BLaER1 treated with 17β-estradiol and CSF1 and Interleukin-3, amounts not matched to agents 10 nM and 100 nM (cell line): ENCODE data around the gene MREG.

Source experiments
- H3K27ac ChIP-seq, 11 experiments: shearing (Covaris generic); formaldehyde crosslinking; 2 replicates each; pipeline ENCODE4 v1.8.1; 2022
- H3K27me3 ChIP-seq, 11 experiments: shearing (Covaris generic); formaldehyde crosslinking; 2 replicates each; pipeline ENCODE4 v1.8.1; 2022
- H3K36me3 ChIP-seq, 11 experiments: shearing (Covaris generic); formaldehyde crosslinking; 2 replicates each; pipeline ENCODE4 v1.8.1; 2022
- H3K4me1 ChIP-seq, 10 experiments: shearing (Covaris generic); formaldehyde crosslinking; 2 replicates each; pipeline ENCODE4 v1.8.1; 2022
- H3K4me2 ChIP-seq, 11 experiments: shearing (Covaris generic); formaldehyde crosslinking; 2 replicates each; pipeline ENCODE4 v1.8.1; 2022
- H3K4me3 ChIP-seq, 10 experiments: shearing (Covaris generic); formaldehyde crosslinking; 2 replicates each; pipeline ENCODE4 v1.8.1; 2022
- H3K9ac ChIP-seq, 11 experiments: shearing (Covaris generic); formaldehyde crosslinking; 2 replicates each; pipeline ENCODE4 v1.8.1; 2022
- H3K9me3 ChIP-seq, 11 experiments: shearing (Covaris generic); formaldehyde crosslinking; replicated peaks in 1 of 11; 2 replicates each; pipeline ENCODE4 v1.8.1; 2022
- H4K20me1 ChIP-seq, 11 experiments: shearing (Covaris generic); formaldehyde crosslinking; 2 replicates each; pipeline ENCODE4 v1.8.1; 2022
- Cebpa-rat ChIP-seq, 11 experiments: shearing (Covaris generic); IDR thresholded peaks; 2 replicates each; pipeline ENCODE4 v1.8.1; 2022

MREG gene

DNA sequence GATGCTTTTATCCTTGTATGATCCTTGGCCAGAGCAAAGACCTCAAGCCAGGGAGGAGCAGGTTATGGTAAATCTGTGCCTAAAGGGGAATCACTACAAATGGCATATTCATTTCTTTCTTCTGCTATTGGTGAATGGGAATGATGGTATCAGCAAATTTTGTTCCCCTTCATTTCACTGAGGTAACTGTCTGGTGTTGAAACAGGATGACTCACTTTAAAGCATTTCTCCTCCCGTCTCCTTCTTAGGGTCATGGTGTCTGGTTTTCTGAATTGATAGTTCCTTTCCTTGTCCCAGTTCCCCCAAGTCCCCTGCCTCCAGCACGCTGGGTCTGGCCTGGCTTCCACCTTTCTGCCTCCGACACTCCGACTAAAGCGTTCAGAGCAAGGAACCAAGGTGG lies 109.2 kb downstream of the MREG start:
- Histone ChIP-seq H3K4me2 (peak overlapping the region in 5 of 11 experiments; percentile 63 to 74 (median 64); a peak in 10 of 22 replicates), H3K4me1 (peaks cover 0 to 81% (median 15%) of the 10 kb centered on the region in 10 experiments; a peak in 10 of 20 replicates), H3K9me3 (0 out of 22 replicates have a peak, but pooled peaks cover 0 to 5% (median 0%) of the 10 kb centered on the region in 11 experiments), H3K9ac (peak overlapping the region in 4 of 11 experiments; percentile 49 to 62 (median 60); a peak in 6 of 22 replicates), H3K27me3 (no peaks in the 10 kb centered on the region), H3K27ac (peak overlapping the region in 5 of 11 experiments; percentile 53 to 86 (median 84); a peak in 10 of 22 replicates), H3K36me3 (no peaks in the 10 kb centered on the region), H4K20me1 (no peaks in the 10 kb centered on the region), H3K4me3 (no peak overlapping the region)
- peak in 1 of 11 experiments; percentile 56; a peak in 3 of 22 replicates for TF ChIP-seq Cebpa-rat (IDR thresholded peaks at IDR 0.05)

GRCh38 chr2:215903203-215903602 lies 110.1 kb downstream of the MREG start:
- TF ChIP-seq Cebpa-rat (IDR thresholded peaks at IDR 0.05), result no peak
- Histone ChIP-seq H3K9me3 (0 out of 22 replicates have a peak, but pooled peaks cover 0 to 5% (median 0%) of the 10 kb centered on the region in 11 experiments), H3K36me3 (no peaks in the 10 kb centered on the region), H3K27ac (peak overlapping the region in 5 of 11 experiments; percentile 53 to 86 (median 84); a peak in 9 of 22 replicates), H3K4me2 (peak overlapping the region in 4 of 11 experiments; percentile 63 to 74 (median 68); a peak in 8 of 22 replicates), H3K9ac (peak overlapping the region in 3 of 11 experiments; percentile 51 to 62 (median 60); a peak in 3 of 22 replicates), H3K27me3 (no peaks in the 10 kb centered on the region), H3K4me3 (no peak overlapping the region), H4K20me1 (no peaks in the 10 kb centered on the region), H3K4me1 (peaks cover 0 to 89% (median 15%) of the 10 kb centered on the region in 10 experiments; a peak in 10 of 20 replicates)

DNA sequence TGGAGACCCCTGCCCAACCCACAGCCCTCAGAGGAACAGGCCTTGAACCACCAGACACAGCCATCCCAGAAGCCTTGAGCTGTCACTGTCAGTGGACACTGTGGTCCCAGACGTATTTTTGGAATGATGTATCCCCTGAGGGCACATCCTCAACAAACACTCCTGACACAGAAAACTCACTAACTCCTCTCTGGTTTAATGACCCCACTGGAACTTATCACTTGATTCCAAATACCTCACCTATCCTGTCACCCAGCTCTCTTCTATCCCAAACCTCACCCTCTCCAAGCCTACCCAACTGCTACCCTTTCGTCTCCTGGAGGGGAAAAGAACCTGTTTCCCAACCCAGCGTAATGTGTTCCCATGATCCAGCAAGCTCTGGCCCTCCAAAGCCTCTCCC lies 111.6 kb downstream of the MREG start:
- Histone ChIP-seq H3K4me1 (peaks cover 0 to 88% (median 15%) of the 10 kb centered on the region in 10 experiments; a peak in 10 of 20 replicates), H3K27me3 (no peaks in the 10 kb centered on the region), H3K4me2 (peak overlapping the region in 4 of 11 experiments; percentile 63 to 74 (median 68); a peak in 7 of 22 replicates), H3K36me3 (no peaks in the 10 kb centered on the region), H3K9me3 (peaks cover 0 to 3% (median 0%) of the 10 kb centered on the region in 11 experiments; a peak in 2 of 22 replicates), H3K4me3 (no peak overlapping the region), H4K20me1 (no peaks in the 10 kb centered on the region), H3K27ac (peak overlapping the region in 4 of 11 experiments; percentile 45 to 86 (median 66); a peak in 7 of 22 replicates), H3K9ac (no peak overlapping the region)
- no peak for TF ChIP-seq Cebpa-rat (IDR thresholded peaks at IDR 0.05)

DNA sequence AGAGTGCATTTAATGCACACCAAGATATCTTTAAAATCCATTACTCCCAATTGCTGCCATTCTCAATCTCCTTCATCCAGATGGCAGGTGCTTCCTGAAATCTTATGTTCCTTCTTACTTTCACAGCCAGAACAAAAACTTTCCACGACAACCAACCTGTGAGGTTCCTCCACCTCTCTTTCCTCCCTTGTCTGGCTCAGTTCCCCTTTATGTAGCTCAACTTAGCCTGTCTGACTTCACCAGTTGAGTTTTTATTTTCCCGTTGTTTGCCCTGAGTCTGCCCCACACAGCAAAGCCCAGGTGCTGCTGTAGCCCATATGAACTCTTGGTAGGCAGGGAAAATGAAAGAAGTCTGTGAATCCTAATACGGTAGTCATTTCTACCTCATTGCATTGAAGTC lies 112.5 kb downstream of the MREG start:
- Histone ChIP-seq H3K27ac (peak overlapping the region in 4 of 11 experiments; percentile 45 to 86 (median 66); a peak in 8 of 22 replicates), H3K4me3 (no peak overlapping the region), H3K9me3 (peaks cover 0 to 11% (median 0%) of the 10 kb centered on the region in 11 experiments; a peak in 5 of 22 replicates), H3K27me3 (no peaks in the 10 kb centered on the region), H3K9ac (peak overlapping the region in 2 of 11 experiments; percentile 0 to 35; a peak in 4 of 22 replicates), H4K20me1 (no peaks in the 10 kb centered on the region), H3K4me2 (peak overlapping the region in 5 of 11 experiments; percentile 16 to 74 (median 63); a peak in 9 of 22 replicates), H3K4me1 (peaks cover 0 to 79% (median 15%) of the 10 kb centered on the region in 10 experiments; a peak in 10 of 20 replicates), H3K36me3 (no peaks in the 10 kb centered on the region)
- no peak for TF ChIP-seq Cebpa-rat (IDR thresholded peaks at IDR 0.05)

GRCh38 chr2:215900203-215900611 lies 113.1 kb downstream of the MREG start:
- peak in 2 of 11 experiments; percentile 31 to 79; a peak in 4 of 22 replicates for TF ChIP-seq Cebpa-rat (IDR thresholded peaks at IDR 0.05)
- Histone ChIP-seq H3K27me3 (no peaks in the 10 kb centered on the region), H3K36me3 (no peaks in the 10 kb centered on the region), H3K9me3 (peaks cover 0 to 11% (median 0%) of the 10 kb centered on the region in 11 experiments; a peak in 5 of 22 replicates), H4K20me1 (no peaks in the 10 kb centered on the region), H3K4me2 (peak overlapping the region in 5 of 11 experiments; percentile 15 to 74 (median 63); a peak in 9 of 22 replicates), H3K9ac (peak overlapping the region in 2 of 11 experiments; percentile 0 to 35; a peak in 1 of 22 replicates), H3K4me1 (peaks cover 0 to 72% (median 15%) of the 10 kb centered on the region in 10 experiments; a peak in 10 of 20 replicates), H3K4me3 (no peak overlapping the region), H3K27ac (peak overlapping the region in 4 of 11 experiments; percentile 38 to 86 (median 66); a peak in 7 of 22 replicates)

DNA sequence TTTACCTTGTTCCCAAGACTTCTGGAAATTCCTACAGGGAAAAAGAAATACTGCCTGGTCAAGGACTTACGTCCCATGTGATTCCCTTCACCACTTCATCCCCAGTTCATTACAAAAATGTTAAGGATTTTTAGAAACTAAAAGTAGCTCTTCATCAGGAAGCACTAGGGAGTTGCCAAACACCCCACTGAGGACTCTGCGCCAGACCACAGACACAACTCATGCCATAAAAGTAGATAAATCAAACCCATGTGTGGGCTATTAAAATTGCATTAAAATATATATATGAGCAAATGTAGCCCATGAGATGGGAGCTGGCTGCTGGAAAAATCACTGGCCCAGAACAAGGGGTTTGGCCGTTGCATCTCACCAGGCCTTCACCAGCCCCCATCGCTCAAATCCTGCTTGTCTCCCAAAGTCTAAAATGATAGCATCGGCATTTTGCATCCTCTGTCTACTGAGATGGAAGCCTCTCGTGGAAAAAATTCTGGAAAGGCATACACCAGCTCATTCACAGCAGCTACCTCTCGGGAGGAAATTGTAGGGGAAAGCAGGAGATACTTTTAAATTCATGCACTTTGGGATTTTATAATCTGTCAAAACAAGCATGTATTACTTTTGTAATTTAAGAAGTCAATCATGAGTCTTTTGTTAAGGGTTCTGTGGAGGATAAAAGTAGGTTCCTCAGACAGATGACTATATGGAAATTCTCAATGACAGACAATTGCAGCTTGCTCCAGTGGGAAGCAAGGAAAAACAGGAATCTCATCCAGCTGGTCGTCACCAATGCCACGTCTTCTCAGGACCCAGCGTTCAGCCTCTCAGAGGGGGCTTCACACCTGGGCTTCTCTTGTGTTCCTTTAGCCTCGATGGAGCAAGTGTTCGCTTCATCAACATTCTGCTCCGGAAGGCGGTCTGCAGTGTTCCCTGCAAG lies 113.9 kb downstream of the MREG start:
- H3K27me3 ChIP-seq, result no peaks in the 10 kb centered on the region
- H3K27ac ChIP-seq, result peak overlapping the region in 3 of 11 experiments; percentile 48 to 86 (median 84); a peak in 5 of 22 replicates
- H4K20me1 ChIP-seq, result no peaks in the 10 kb centered on the region
- H3K4me2 ChIP-seq, result peak overlapping the region in 4 of 11 experiments; percentile 47 to 74 (median 68); a peak in 8 of 22 replicates
- no peaks in the 10 kb centered on the region for H3K36me3 ChIP-seq
- H3K9ac ChIP-seq, result no peak overlapping the region
- no peak overlapping the region for H3K4me3 ChIP-seq
- peaks cover 0 to 64% (median 13%) of the 10 kb centered on the region in 10 experiments; a peak in 10 of 20 replicates for H3K4me1 ChIP-seq
- H3K9me3 ChIP-seq, result peaks cover 0 to 11% (median 0%) of the 10 kb centered on the region in 11 experiments; a peak in 5 of 22 replicates
- no peak for TF ChIP-seq Cebpa-rat (IDR thresholded peaks at IDR 0.05)

GRCh38 chr2:215898363-215898762 lies 115.0 kb downstream of the MREG start:
- H3K36me3 ChIP-seq, result no peaks in the 10 kb centered on the region

GRCh38 chr2:215896921-215897320 lies 116.4 kb downstream of the MREG start:
- Histone ChIP-seq H3K36me3 (no peaks in the 10 kb centered on the region), H3K9me3 (peaks cover 0 to 11% (median 0%) of the 10 kb centered on the region in 11 experiments; a peak in 5 of 22 replicates), H3K4me1 (peaks cover 0 to 39% (median 6%) of the 10 kb centered on the region in 10 experiments; a peak in 9 of 20 replicates), H3K4me2 (no peak overlapping the region), H3K27me3 (no peaks in the 10 kb centered on the region), H3K9ac (no peak overlapping the region), H3K4me3 (no peak overlapping the region), H4K20me1 (no peaks in the 10 kb centered on the region), H3K27ac (no peak overlapping the region)
- TF ChIP-seq Cebpa-rat (IDR thresholded peaks at IDR 0.05), result no peak

More at GRCh38 chr2:215898363-215898762, 115.0 kb downstream of the MREG start:
- Histone ChIP-seq H3K4me2 (peak overlapping the region in 1 of 11 experiments; percentile 16; a peak in 1 of 22 replicates), H3K9me3 (peaks cover 0 to 11% (median 0%) of the 10 kb centered on the region in 11 experiments; a peak in 5 of 22 replicates), H3K9ac (no peak overlapping the region), H4K20me1 (no peaks in the 10 kb centered on the region), H3K4me3 (no peak overlapping the region), H3K27ac (no peak overlapping the region), H3K4me1 (peaks cover 0 to 54% (median 6%) of the 10 kb centered on the region in 10 experiments; a peak in 9 of 20 replicates), H3K27me3 (no peaks in the 10 kb centered on the region)
- no peak for TF ChIP-seq Cebpa-rat (IDR thresholded peaks at IDR 0.05)
